ENCODE results near the gene ACACA. TPM values are rescaled to one million over a fixed set of nuclear protein-coding genes. Genes with fewer than 3 reads are reported as not detected.

The ACACA gene
- total and polyA plus RNA-seq, 9 of the 15 experiments (the other 6 are each of a cell fraction or from before 2014, with no cell fraction given): 35.9 to 135 (median 88.4) TPM

DNA sequence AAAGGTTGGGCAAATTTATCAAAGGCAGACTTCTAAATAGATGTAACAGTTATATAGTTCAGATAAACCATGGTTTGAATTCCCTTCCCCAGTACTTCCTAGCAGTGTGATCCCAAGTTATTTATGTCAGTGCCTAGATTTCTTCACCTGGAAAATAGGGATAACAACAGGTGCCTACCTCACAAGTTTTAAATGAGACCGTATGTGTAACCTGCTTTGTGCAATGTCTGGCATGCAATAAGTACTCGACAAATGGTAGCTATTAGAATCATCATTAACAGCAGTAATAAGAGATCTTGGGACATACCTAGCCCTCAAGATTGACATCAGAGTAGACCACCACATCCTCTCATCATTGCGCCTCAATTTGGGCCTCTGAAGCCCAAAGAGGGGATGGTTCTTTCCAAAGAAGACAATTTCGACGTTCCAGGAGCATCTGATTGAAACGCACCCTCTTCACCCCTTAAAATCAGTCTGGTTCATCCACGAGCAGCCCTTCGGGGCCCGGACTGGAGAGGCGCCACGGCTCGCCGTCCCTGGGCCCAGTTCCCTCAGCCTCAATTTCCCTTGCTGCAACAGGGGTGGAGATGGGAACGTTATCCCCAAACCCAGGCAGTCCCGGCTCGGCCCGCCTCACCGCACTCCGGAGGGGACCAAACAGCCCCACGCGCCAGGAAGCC lies 541 bp downstream of the ACACA start (continued):
- TF ChIP-seq MLLT1 (IDR thresholded peaks at IDR 0.05) (no peak), SUPT5H (IDR thresholded peaks at IDR 0.05) (0 out of 2 replicates have a peak, but pooled peaks have one; percentile 44), SIN3A (IDR thresholded peaks at IDR 0.05; ENCODE audit: borderline replicate concordance in 2 of 2, control insufficient read depth in 1 of 2, low read depth in 2 of 2, low read length in 2 of 2) (peak in 1 of 2 experiments; percentile 47; a peak in 1 of 4 replicates), CTBP1 (IDR thresholded peaks at IDR 0.05; ENCODE audit: borderline replicate concordance) (peak; percentile 73; the same call in 1 of the 2 replicates), ZNF347 (CRISPR knock-in tag; IDR thresholded peaks at IDR 0.05; ENCODE audit: low read depth) (no peak), TOE1 (IDR thresholded peaks at IDR 0.05; ENCODE audit: borderline replicate concordance) (peak; percentile 55; the same call in 1 of the 2 replicates), TOE1 (CRISPR knock-in tag; IDR thresholded peaks at IDR 0.05; ENCODE audit: borderline replicate concordance, low read depth) (no peak), KDM2B (CRISPR knock-in tag; IDR thresholded peaks at IDR 0.05) (no peak), ZNF318 (IDR thresholded peaks at IDR 0.05; ENCODE audit: borderline replicate concordance in 1 of 2, low read depth in 1 of 2) (no peak), ZKSCAN8 (CRISPR knock-in tag; IDR thresholded peaks at IDR 0.05) (no peak), BCOR (IDR thresholded peaks at IDR 0.05) (0 out of 2 replicates have a peak, but pooled peaks have one; percentile 24)
- TF ChIP-seq, protein P1, sequence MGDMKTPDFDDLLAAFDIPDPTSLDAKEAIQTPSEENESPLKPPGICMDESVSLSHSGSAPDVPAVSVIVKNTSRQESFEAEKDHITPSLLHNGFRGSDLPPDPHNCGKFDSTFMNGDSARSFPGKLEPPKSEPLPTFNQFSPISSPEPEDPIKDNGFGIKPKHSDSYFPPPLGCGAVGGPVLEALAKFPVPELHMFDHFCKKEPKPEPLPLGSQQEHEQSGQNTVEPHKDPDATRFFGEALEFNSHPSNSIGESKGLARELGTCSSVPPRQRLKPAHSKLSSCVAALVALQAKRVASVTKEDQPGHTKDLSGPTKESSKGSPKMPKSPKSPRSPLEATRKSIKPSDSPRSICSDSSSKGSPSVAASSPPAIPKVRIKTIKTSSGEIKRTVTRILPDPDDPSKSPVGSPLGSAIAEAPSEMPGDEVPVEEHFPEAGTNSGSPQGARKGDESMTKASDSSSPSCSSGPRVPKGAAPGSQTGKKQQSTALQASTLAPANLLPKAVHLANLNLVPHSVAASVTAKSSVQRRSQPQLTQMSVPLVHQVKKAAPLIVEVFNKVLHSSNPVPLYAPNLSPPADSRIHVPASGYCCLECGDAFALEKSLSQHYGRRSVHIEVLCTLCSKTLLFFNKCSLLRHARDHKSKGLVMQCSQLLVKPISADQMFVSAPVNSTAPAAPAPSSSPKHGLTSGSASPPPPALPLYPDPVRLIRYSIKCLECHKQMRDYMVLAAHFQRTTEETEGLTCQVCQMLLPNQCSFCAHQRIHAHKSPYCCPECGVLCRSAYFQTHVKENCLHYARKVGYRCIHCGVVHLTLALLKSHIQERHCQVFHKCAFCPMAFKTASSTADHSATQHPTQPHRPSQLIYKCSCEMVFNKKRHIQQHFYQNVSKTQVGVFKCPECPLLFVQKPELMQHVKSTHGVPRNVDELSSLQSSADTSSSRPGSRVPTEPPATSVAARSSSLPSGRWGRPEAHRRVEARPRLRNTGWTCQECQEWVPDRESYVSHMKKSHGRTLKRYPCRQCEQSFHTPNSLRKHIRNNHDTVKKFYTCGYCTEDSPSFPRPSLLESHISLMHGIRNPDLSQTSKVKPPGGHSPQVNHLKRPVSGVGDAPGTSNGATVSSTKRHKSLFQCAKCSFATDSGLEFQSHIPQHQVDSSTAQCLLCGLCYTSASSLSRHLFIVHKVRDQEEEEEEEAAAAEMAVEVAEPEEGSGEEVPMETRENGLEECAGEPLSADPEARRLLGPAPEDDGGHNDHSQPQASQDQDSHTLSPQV (IDR thresholded peaks at IDR 0.05): peak; percentile 40; the same call in 1 of the 2 replicates

Data from K562 (cell line).